Fibroblast of pulmonary artery (primary cell): Measurements from ENCODE around the gene ELK4.

Experiments used
- DNase-seq: peaks from one replicate; pipeline ENCODE4 v3.0.0-alpha.2; 2010; ENCODE audit warnings: low read depth
- H3K4me3 ChIP-seq: replicated peaks from 2 replicates; pipeline ENCODE4 v1.5.1; 2011; ENCODE audit warnings: low read depth, mild to moderate bottlenecking, control low read depth, low read length, moderate library complexity
- TF ChIP-seq, protein P1 (sequence below): IDR thresholded peaks from 2 replicates; pipeline ENCODE4 v1.5.1; 2011; ENCODE audit warnings: mild to moderate bottlenecking, control low read depth, low read length, inconsistent platforms; ENCODE audit errors: missing control alignments

The ELK4 gene

GRCh38 chr1:205668951-205669340 is 37.1 kb upstream of the ELK4 start:
- no peak for DNase-seq
- H3K4me3 ChIP-seq, result no peak overlapping the region
- TF ChIP-seq, protein P1, sequence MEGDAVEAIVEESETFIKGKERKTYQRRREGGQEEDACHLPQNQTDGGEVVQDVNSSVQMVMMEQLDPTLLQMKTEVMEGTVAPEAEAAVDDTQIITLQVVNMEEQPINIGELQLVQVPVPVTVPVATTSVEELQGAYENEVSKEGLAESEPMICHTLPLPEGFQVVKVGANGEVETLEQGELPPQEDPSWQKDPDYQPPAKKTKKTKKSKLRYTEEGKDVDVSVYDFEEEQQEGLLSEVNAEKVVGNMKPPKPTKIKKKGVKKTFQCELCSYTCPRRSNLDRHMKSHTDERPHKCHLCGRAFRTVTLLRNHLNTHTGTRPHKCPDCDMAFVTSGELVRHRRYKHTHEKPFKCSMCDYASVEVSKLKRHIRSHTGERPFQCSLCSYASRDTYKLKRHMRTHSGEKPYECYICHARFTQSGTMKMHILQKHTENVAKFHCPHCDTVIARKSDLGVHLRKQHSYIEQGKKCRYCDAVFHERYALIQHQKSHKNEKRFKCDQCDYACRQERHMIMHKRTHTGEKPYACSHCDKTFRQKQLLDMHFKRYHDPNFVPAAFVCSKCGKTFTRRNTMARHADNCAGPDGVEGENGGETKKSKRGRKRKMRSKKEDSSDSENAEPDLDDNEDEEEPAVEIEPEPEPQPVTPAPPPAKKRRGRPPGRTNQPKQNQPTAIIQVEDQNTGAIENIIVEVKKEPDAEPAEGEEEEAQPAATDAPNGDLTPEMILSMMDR, result no peak

DNA sequence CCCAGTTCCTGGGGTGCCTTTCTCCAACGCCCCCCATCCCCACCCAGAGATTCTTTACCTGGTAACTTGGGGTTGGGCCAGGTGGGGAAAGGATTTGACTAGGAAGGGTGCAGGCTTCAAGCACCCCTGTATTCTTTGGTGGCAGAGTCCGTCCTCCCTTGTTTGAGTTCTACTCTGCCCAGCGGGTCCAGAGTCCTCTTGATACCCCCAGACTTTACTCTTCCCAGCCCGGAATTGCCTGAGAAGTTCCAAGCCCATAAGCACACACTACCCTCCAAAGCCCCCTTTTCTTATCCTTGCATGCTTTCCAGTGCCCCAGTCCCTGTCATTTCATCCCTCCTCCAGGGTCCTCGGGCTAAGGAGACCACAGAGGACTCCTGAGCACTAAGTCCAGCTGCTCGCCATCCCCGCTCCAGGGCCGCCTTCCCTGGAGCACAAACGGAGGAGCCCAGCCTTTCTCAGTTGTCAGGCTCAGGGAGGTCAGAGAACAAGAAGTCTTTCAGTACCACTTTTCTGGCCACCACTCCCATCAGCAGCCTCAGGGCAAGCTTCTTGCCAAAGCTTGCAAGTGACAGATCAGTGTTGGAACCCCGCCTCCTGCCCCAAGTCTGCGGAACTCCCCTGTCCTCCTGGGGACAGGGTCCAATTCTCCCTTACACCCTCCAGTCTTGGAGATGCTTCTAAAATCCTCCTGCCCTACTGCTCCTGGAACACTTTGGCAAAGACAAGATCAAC is 36.3 kb upstream of the ELK4 start:
- H3K4me3 ChIP-seq, result no peak overlapping the region
- no peak for DNase-seq
- TF ChIP-seq, protein P1, result no peak

- no peak overlapping the region for H3K4me3 ChIP-seq
- TF ChIP-seq, protein P1, result no peak
Observed at GRCh38 chr1:205666372-205667166, 34.8 kb upstream of the ELK4 start.

GRCh38 chr1:205665201-205666045 is 33.6 kb upstream of the ELK4 start:
- TF ChIP-seq, protein P1, result no peak

More at GRCh38 chr1:205666372-205667166, 34.8 kb upstream of the ELK4 start:
- no peak for DNase-seq

GRCh38 chr1:205664399-205665017 is 32.7 kb upstream of the ELK4 start:
- TF ChIP-seq, protein P1, result no peak
- DNase-seq, result peak; percentile 40
- H3K4me3 ChIP-seq, result no peak overlapping the region

More at GRCh38 chr1:205665201-205666045, 33.6 kb upstream of the ELK4 start:
- DNase-seq, result peak; percentile 25
- H3K4me3 ChIP-seq, result no peak overlapping the region

DNA sequence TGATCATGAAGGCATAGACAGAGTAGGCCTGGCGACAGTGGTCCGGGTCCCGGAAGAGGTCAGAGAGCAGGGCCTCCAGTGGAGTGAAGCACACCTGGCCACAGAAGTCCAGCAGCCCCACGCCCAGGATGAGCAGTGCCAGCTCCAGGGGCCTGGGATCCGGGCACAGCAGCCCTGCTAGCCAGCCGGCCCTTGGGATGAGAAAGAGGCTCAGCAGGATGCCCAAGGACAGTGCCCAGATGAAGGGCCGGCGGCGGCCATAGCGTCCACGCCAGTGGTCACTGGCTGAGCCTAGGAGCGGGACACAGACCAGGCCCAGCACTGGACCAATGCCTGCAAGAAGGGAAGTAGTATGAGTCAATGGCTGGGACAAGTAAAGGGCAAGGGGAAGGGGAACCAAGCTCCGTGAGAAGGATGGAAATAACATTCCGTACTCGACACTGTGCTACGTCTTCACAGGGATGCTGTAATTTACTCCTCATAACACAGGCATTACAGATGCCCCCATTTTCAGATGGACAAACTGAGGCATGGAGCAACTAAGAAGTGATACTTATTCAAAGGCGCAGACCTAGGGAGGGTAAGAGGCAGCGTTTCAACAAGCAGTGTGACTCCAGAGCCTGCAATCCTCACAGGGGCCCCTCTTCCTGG is 31.6 kb upstream of the ELK4 start:
- TF ChIP-seq, protein P1, result no peak
- DNase-seq, result no peak
- H3K4me3 ChIP-seq, result no peak overlapping the region
